IMR-90 (cell line): ENCODE results near the gene MIEF2.

ENCODE experiments used
- CHD1 ChIP-seq: IDR thresholded peaks from 2 replicates; pipeline ENCODE4 v1.6.1; 2012; ENCODE audit warnings: low read depth, low read length, improper control_type of control experiment
- MAFK ChIP-seq: IDR thresholded peaks from 2 replicates; pipeline ENCODE4 v1.6.1; 2012; ENCODE audit warnings: low read depth, low read length, improper control_type of control experiment
- MAZ ChIP-seq: IDR thresholded peaks from 2 replicates; pipeline ENCODE4 v1.6.1; 2012; ENCODE audit warnings: low read depth, mild to moderate bottlenecking, low read length, improper control_type of control experiment, moderate library complexity, borderline replicate concordance
- POLR2A ChIP-seq: IDR thresholded peaks from 2 replicates; pipeline ENCODE4 v1.6.1; 2012; ENCODE audit warnings: mild to moderate bottlenecking, low read depth, low read length
- RAD21 ChIP-seq: IDR thresholded peaks from 2 replicates; pipeline ENCODE4 v1.6.1; 2012; ENCODE audit warnings: low read length, improper control_type of control experiment
- SMC3 ChIP-seq: fragments of 150-350 bp; IDR thresholded peaks from 2 replicates; pipeline ENCODE4 v1.6.1; 2016; ENCODE audit warnings: low read depth, mild to moderate bottlenecking, antibody characterized with exemption, low read length, moderate library complexity
- TF ChIP-seq, protein P1 (sequence below): conservative IDR thresholded peaks from 2 replicates; pipeline ENCODE4 v1.5.1; 2012; ENCODE audit warnings: mild to moderate bottlenecking, low read depth, low read length, improper control_type of control experiment
- TF ChIP-seq, protein P2 (sequence below): fragments of 150-350 bp; IDR thresholded peaks from 2 replicates; pipeline ENCODE4 v1.6.1; 2017; ENCODE audit warnings: mild to moderate bottlenecking, antibody characterized with exemption, low read length, low read depth

DNA sequence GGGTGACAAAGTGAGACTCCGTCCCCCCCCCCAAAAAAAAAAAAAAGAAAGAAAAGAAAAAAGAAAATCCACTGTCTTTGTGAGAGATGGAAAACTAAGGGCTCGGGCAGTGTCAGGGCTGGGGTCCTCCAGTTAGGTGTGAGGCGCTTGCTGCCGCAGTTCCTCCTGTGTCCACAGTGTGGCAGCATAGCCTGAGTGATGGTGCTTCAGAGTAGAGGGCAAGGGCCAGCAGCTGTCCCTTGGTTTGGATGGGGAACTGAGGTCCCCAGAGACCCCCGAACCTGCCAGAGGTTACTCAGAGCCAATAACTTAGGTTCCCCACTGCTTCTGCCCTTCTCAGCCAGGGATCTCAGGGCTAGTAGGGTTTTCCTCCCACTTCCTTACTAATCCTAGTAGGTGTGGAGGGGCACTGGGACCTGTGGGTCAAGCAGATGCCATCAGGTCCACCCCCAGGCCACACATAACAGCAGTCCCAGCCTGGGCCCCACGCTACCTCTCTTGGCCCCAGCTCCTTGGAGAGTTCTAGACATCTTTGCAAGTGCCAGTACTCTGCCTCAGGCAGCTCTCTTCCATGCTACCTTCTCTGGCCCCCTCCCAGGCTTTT, 42.9 kb upstream of the MIEF2 start:
- TF ChIP-seq POLR2A (no peak), CHD1 (no peak), RAD21 (peak; percentile 83), MAFK (no peak), SMC3 (peak; percentile 57), MAZ (no peak)
- TF ChIP-seq, protein P1, sequence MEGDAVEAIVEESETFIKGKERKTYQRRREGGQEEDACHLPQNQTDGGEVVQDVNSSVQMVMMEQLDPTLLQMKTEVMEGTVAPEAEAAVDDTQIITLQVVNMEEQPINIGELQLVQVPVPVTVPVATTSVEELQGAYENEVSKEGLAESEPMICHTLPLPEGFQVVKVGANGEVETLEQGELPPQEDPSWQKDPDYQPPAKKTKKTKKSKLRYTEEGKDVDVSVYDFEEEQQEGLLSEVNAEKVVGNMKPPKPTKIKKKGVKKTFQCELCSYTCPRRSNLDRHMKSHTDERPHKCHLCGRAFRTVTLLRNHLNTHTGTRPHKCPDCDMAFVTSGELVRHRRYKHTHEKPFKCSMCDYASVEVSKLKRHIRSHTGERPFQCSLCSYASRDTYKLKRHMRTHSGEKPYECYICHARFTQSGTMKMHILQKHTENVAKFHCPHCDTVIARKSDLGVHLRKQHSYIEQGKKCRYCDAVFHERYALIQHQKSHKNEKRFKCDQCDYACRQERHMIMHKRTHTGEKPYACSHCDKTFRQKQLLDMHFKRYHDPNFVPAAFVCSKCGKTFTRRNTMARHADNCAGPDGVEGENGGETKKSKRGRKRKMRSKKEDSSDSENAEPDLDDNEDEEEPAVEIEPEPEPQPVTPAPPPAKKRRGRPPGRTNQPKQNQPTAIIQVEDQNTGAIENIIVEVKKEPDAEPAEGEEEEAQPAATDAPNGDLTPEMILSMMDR: peak; percentile 81
- TF ChIP-seq, protein P2, sequence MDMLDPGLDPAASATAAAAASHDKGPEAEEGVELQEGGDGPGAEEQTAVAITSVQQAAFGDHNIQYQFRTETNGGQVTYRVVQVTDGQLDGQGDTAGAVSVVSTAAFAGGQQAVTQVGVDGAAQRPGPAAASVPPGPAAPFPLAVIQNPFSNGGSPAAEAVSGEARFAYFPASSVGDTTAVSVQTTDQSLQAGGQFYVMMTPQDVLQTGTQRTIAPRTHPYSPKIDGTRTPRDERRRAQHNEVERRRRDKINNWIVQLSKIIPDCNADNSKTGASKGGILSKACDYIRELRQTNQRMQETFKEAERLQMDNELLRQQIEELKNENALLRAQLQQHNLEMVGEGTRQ: no peak
